ENCODE data around the gene DVL3. TPM values are rescaled to one million over a fixed set of nuclear protein-coding genes. Genes with fewer than 3 reads are reported as not detected.

Gene DVL3
- total RNA-seq, 4 donors from 2014 or later = 20.5 to 86.3 (median 57.4) TPM

DNA sequence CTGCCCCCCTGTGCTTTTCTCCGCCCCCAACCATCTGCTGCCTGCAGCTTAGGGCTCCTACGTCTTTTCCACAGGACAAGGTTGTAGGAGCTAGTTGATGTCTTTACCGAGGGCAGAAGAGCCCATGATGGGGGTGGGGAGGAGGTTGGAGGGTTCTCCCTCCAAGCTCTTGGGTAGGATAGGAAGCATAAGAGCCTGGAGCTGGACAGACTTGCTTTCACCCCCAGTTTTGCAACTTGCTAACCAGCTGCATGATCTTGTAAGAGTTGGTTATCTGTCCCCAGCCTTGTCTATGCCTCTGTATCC lies 31.7 kb downstream of the DVL3 start:
- DNase-seq = no peak
- no peaks in the 10 kb centered on the region for H3K36me3 ChIP-seq
- intact Hi-C loops (cut with DNase I; ENCODE audit: low total_unique reads) = loop anchor here (10.0 kb wide), 1 partner anchor 128 kb away; the partner anchor contains the start of gene EIF4G1
- H3K27me3 ChIP-seq = no peaks in the 10 kb centered on the region
- H3K27ac ChIP-seq = peak overlapping the region; percentile 72 to 79
- TF ChIP-seq POLR2A (IDR thresholded peaks at IDR 0.05) = no peak
- TF ChIP-seq, protein P1, sequence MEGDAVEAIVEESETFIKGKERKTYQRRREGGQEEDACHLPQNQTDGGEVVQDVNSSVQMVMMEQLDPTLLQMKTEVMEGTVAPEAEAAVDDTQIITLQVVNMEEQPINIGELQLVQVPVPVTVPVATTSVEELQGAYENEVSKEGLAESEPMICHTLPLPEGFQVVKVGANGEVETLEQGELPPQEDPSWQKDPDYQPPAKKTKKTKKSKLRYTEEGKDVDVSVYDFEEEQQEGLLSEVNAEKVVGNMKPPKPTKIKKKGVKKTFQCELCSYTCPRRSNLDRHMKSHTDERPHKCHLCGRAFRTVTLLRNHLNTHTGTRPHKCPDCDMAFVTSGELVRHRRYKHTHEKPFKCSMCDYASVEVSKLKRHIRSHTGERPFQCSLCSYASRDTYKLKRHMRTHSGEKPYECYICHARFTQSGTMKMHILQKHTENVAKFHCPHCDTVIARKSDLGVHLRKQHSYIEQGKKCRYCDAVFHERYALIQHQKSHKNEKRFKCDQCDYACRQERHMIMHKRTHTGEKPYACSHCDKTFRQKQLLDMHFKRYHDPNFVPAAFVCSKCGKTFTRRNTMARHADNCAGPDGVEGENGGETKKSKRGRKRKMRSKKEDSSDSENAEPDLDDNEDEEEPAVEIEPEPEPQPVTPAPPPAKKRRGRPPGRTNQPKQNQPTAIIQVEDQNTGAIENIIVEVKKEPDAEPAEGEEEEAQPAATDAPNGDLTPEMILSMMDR (IDR thresholded peaks at IDR 0.05) = no peak
- H3K4me1 ChIP-seq = peaks cover 0 to 16% of the 10 kb centered on the region in 2 donors
- H3K4me3 ChIP-seq = peak overlapping the region; percentile 69 to 91
- H3K9me3 ChIP-seq = no peaks in the 10 kb centered on the region

- Histone ChIP-seq H3K4me1 (peaks cover 0 to 16% of the 10 kb centered on the region in 2 donors), H3K36me3 (no peaks in the 10 kb centered on the region), H3K27me3 (no peaks in the 10 kb centered on the region), H3K4me3 (no peak overlapping the region), H3K27ac (no peak overlapping the region), H3K9me3 (no peaks in the 10 kb centered on the region)
- intact Hi-C loops (cut with DNase I; ENCODE audit: low total_unique reads) = loop anchor here (10.0 kb wide), 1 partner anchor 127 kb away; the partner anchor contains the start of gene EIF4G1
- TF ChIP-seq POLR2A (IDR thresholded peaks at IDR 0.05) = no peak
- TF ChIP-seq, protein P1 (IDR thresholded peaks at IDR 0.05) = no peak
- no peak for DNase-seq
Measured at GRCh38 chr3:184188080-184188479, 32.9 kb downstream of the DVL3 start.

DNA sequence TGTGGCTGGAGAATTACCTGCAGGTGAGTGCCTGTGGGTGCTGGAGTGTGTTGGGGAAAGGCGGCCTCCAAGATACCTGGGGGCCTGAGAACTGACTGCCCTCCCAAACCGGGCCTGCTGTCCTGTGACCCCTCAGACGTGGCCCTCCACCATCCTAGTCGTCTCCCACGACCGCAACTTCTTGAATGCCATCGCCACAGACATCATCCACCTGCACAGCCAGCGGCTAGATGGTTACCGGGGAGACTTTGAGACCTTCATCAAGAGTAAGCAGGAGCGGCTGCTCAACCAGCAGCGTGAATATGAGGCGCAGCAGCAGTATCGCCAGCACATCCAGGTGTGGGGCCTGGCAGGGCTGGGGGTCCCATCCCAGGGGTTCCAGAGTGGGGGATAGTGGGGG lies 34.2 kb downstream of the DVL3 start:
- intact Hi-C loops (cut with DNase I; ENCODE audit: low total_unique reads) = loop anchor here (10.0 kb wide), 1 partner anchor 125 kb away; the partner anchor contains the start of gene EIF4G1
- Histone ChIP-seq H3K36me3 (no peaks in the 10 kb centered on the region), H3K27me3 (no peaks in the 10 kb centered on the region), H3K4me1 (peaks cover 0 to 16% of the 10 kb centered on the region in 2 donors), H3K4me3 (no peak overlapping the region), H3K9me3 (no peaks in the 10 kb centered on the region), H3K27ac (no peak overlapping the region)
- no peak for TF ChIP-seq POLR2A (IDR thresholded peaks at IDR 0.05)
- TF ChIP-seq, protein P1 (IDR thresholded peaks at IDR 0.05) = no peak
- DNase-seq = no peak

GRCh38 chr3:184192889-184193288 lies 37.7 kb downstream of the DVL3 start:
- Histone ChIP-seq H3K27me3 (no peaks in the 10 kb centered on the region), H3K27ac (no peak overlapping the region), H3K36me3 (no peaks in the 10 kb centered on the region), H3K4me1 (peaks cover 0 to 5% of the 10 kb centered on the region in 2 donors), H3K4me3 (no peak overlapping the region), H3K9me3 (no peaks in the 10 kb centered on the region)
- TF ChIP-seq, protein P1 (IDR thresholded peaks at IDR 0.05) = no peak
- TF ChIP-seq POLR2A (IDR thresholded peaks at IDR 0.05) = no peak
- no peak for DNase-seq
- intact Hi-C loops (cut with DNase I; ENCODE audit: low total_unique reads) = no loop called here

DNA sequence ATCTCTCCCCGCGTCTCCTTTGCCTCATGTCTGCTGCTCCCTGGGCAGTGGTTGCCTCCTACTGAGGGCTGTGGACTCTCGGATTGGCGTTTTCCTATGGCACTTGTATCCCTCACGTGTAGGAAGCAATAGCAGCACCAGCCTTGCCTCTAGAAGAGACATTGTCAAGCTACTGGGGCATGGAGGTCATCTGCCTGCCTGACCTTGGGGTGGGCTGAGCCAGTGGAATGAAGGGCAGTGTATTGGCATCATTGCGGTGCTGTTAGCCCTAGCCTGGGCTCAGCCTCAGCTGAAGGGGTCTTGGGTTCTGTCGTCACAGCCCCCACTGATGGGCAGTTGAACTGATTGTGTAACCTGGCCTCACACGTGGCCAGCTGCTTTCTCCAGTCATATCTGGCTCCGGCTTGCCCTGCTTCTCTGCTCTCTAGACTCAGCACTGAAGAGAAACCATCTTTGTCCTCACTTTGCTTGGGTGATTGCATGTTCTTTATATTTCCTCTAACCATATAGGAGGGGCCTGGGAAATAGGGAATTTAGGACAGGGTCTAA lies 38.9 kb downstream of the DVL3 start:
- no peak for TF ChIP-seq POLR2A (IDR thresholded peaks at IDR 0.05)
- TF ChIP-seq, protein P1 (IDR thresholded peaks at IDR 0.05) = no peak
- no peaks in the 10 kb centered on the region for H3K9me3 ChIP-seq
- H3K27ac ChIP-seq = no peak overlapping the region
- no peak overlapping the region for H3K4me3 ChIP-seq
- H3K27me3 ChIP-seq = no peaks in the 10 kb centered on the region
- H3K36me3 ChIP-seq = no peaks in the 10 kb centered on the region
- DNase-seq = no peak
- H3K4me1 ChIP-seq = no peaks in the 10 kb centered on the region
- intact Hi-C loops (cut with DNase I; ENCODE audit: low total_unique reads) = no loop called here
